Endothelial cell of umbilical vein (primary cell): ENCODE measurements around the gene B3GAT2. TPM values are rescaled to one million over a fixed set of nuclear protein-coding genes. Genes with fewer than 3 reads are reported as not detected.

Source experiments
- BruUV-seq: library from RNA; stranded (reverse); fragments of 400-500 nt; replicated peaks from 2 replicates; lab custom pipeline; 2021; lab: Mats Ljungman, UMichigan
- CTCF ChIA-PET: fragments of 300-600, 350-600 bp; sonication (Branson Sonifier 250); formaldehyde crosslinking; loops from one replicate; lab custom pipeline; 2021; ENCODE audit warnings: antibody characterized with exemption, inconsistent platforms; lab: Charles Lee
- POLR2A ChIA-PET: fragments of 300-600, 350-600 bp; sonication (Branson Sonifier 250); formaldehyde crosslinking; loops from one replicate; lab custom pipeline; 2021; ENCODE audit warnings: antibody characterized with exemption, inconsistent platforms; lab: Charles Lee
- DNase-seq: peaks from one replicate; pipeline ENCODE4 v3.0.0-alpha.2; 2011; ENCODE audit warnings: low read depth, low spot score
- FAIRE-seq: peaks from 2 replicates; lab custom pipeline; 2011; peaks lifted over from hg19 to GRCh38; lab: Jason Lieb, UNC
- H2AFZ ChIP-seq: 2 replicates; pipeline ENCODE4 v1.6.0; 2012; ENCODE audit warnings: low read depth, low read length, control low read depth, inconsistent platforms
- H3K27ac ChIP-seq: 2 replicates; pipeline ENCODE4 v1.5.1; 2011; ENCODE audit warnings: low read depth, mild to moderate bottlenecking, control low read depth, low read length, moderate library complexity; ENCODE audit not compliant: insufficient read depth
- H3K27me3 ChIP-seq, 2 experiments: 2 replicates each; pipeline versions ENCODE4 v1.6.0 to v1.6.1; 2011; ENCODE audit warnings: low read length in 2 of 2, mixed read lengths in 1 of 2; ENCODE audit not compliant: control insufficient read depth in 2 of 2, insufficient read depth in 2 of 2
- H3K36me3 ChIP-seq, 2 experiments: 2 replicates in 1 of 2; 3 replicates in 1 of 2; pipeline ENCODE4 v1.5.1; 2011; ENCODE audit warnings: low read length in 2 of 2, mild to moderate bottlenecking in 1 of 2, moderate library complexity in 1 of 2; ENCODE audit not compliant: control insufficient read depth in 2 of 2, insufficient read depth in 2 of 2; ENCODE audit errors: extremely low read depth in 1 of 2
- H3K4me1 ChIP-seq: 3 replicates; pipeline ENCODE4 v1.5.1; 2011; ENCODE audit warnings: mild to moderate bottlenecking, low read length; ENCODE audit not compliant: control insufficient read depth, insufficient read depth; ENCODE audit errors: extremely low read depth
- H3K4me2 ChIP-seq: 2 replicates; pipeline ENCODE4 v1.6.1; 2011; ENCODE audit warnings: low read length, control low read depth, mixed read lengths; ENCODE audit not compliant: insufficient read depth
- H3K4me3 ChIP-seq, 3 experiments: fragments of 200-600 bp in 1 of 3; sonication (generic), shearing (Covaris generic) in 1 of 3; replicated peaks in 1 of 3; 2 replicates each; pipeline ENCODE4 v1.5.1; 2011 to 2016; ENCODE audit warnings: control low read depth in 3 of 3, low read length in 3 of 3, mild to moderate bottlenecking in 2 of 3, inconsistent platforms in 1 of 3, low read depth in 1 of 3, moderate library complexity in 1 of 3; ENCODE audit not compliant: insufficient read depth in 1 of 3
- H3K79me2 ChIP-seq: 2 replicates; pipeline ENCODE4 v1.6.0; 2012; ENCODE audit warnings: low read length, inconsistent platforms; ENCODE audit not compliant: control insufficient read depth, insufficient read depth
- H3K9ac ChIP-seq: replicated peaks from 2 replicates; pipeline ENCODE3; 2011; ENCODE audit warnings: low read length, control low read depth; ENCODE audit not compliant: insufficient read depth; ENCODE audit errors: extremely low read depth
- H3K9me1 ChIP-seq: replicated peaks from 3 replicates; pipeline ENCODE4 v1.6.0; 2011; ENCODE audit warnings: mild to moderate bottlenecking, low read length; ENCODE audit not compliant: control insufficient read depth, insufficient read depth; ENCODE audit errors: extremely low read depth
- H3K9me3 ChIP-seq: replicated peaks from 2 replicates; pipeline ENCODE4 v1.5.1; 2012; ENCODE audit warnings: low read length, inconsistent platforms; ENCODE audit not compliant: control insufficient read depth, insufficient read depth
- H4K20me1 ChIP-seq: replicated peaks from 2 replicates; pipeline ENCODE3; 2011; ENCODE audit warnings: mild to moderate bottlenecking, low read length; ENCODE audit not compliant: control insufficient read depth, insufficient read depth; ENCODE audit errors: extremely low read depth
- EZH2 ChIP-seq: IDR thresholded peaks from 2 replicates; pipeline ENCODE4 v1.6.1; 2012; ENCODE audit warnings: borderline replicate concordance, low read depth, mild to moderate bottlenecking, moderate library complexity, low read length, inconsistent platforms; ENCODE audit not compliant: severe bottlenecking
- FOS ChIP-seq: IDR thresholded peaks from 2 replicates; pipeline ENCODE4 v1.6.1; 2011; ENCODE audit warnings: mild to moderate bottlenecking, low read length, moderate library complexity, borderline replicate concordance; ENCODE audit not compliant: insufficient read depth
- GATA2 ChIP-seq: IDR thresholded peaks from 2 replicates; pipeline ENCODE4 v1.7.0; 2011; ENCODE audit warnings: low read depth, mild to moderate bottlenecking, moderate library complexity, mixed read lengths, low read length; ENCODE audit not compliant: insufficient read length, insufficient read depth
- JUN ChIP-seq: IDR thresholded peaks from 2 replicates; pipeline ENCODE4 v1.6.1; 2011; ENCODE audit warnings: borderline replicate concordance, low read depth; ENCODE audit not compliant: insufficient read length, insufficient read depth
- MYC ChIP-seq: IDR thresholded peaks from one replicate; pipeline ENCODE4 v1.6.1; 2011; ENCODE audit warnings: mild to moderate bottlenecking, low read depth, low read length
- POLR2A ChIP-seq: IDR thresholded peaks from 2 replicates; pipeline ENCODE4 v1.6.1; 2012; ENCODE audit warnings: low read depth, mild to moderate bottlenecking, control low read depth, low read length
- POLR2AphosphoS5 ChIP-seq: IDR thresholded peaks from 2 replicates; pipeline ENCODE4 v1.6.1; 2012; ENCODE audit warnings: low read depth, mild to moderate bottlenecking, control low read depth, low read length, moderate library complexity; ENCODE audit not compliant: insufficient read depth
- dilution Hi-C: fragments of 300-500 bp; cut with MboI; formaldehyde crosslinking; loops from one replicate; pipeline ENCODE4 v1.15.0; 2019; ENCODE audit warnings: low sequenced_read_pairs; ENCODE audit not compliant: extremely low pct_ligation_motif_present
- intact Hi-C: fragments of 100-400 bp; cut with micrococcal nuclease; formaldehyde crosslinking; loops from one replicate; pipeline ENCODE4 v1.10.0; 2022
- polyA plus RNA-seq, 4 experiments: library from polyadenylated mRNA; depleted of rRNA in 3 of 4; stranded (reverse) in 3 of 4; unstranded in 1 of 4; fragments of >200 nt; gene quantifications; 2 replicates each; pipeline versions ENCODE4 v1.2.1 to v1.2.3, GENCODE V29; 2011 to 2012; ENCODE audit warnings: missing spikeins in 1 of 4
- total RNA-seq: library from RNA; stranded (reverse); gene quantifications from 2 replicates; pipeline ENCODE4 v1.2.3, GENCODE V29; 2021
- TF ChIP-seq, protein P1 (sequence below): IDR thresholded peaks from 2 replicates; pipeline ENCODE4 v1.6.1; 2011; ENCODE audit not compliant: insufficient read depth, insufficient read length
- TF ChIP-seq, protein P2 (sequence below), 2 donors: IDR thresholded peaks; 1 replicate in 1 of 2; 2 replicates in 1 of 2; pipeline ENCODE4 v1.5.1; 2011; ENCODE audit warnings: low read length in 2 of 2, mild to moderate bottlenecking in 2 of 2, moderate library complexity in 2 of 2, control low read depth in 1 of 2, inconsistent platforms in 1 of 2, low read depth in 1 of 2; ENCODE audit not compliant: insufficient read depth in 1 of 2; ENCODE audit errors: extremely low read depth in 1 of 2

Gene B3GAT2
- total and polyA plus RNA-seq, 2 donors (not counting 3 experiments of a cell fraction or from before 2014, with no cell fraction given): not detected

DNA sequence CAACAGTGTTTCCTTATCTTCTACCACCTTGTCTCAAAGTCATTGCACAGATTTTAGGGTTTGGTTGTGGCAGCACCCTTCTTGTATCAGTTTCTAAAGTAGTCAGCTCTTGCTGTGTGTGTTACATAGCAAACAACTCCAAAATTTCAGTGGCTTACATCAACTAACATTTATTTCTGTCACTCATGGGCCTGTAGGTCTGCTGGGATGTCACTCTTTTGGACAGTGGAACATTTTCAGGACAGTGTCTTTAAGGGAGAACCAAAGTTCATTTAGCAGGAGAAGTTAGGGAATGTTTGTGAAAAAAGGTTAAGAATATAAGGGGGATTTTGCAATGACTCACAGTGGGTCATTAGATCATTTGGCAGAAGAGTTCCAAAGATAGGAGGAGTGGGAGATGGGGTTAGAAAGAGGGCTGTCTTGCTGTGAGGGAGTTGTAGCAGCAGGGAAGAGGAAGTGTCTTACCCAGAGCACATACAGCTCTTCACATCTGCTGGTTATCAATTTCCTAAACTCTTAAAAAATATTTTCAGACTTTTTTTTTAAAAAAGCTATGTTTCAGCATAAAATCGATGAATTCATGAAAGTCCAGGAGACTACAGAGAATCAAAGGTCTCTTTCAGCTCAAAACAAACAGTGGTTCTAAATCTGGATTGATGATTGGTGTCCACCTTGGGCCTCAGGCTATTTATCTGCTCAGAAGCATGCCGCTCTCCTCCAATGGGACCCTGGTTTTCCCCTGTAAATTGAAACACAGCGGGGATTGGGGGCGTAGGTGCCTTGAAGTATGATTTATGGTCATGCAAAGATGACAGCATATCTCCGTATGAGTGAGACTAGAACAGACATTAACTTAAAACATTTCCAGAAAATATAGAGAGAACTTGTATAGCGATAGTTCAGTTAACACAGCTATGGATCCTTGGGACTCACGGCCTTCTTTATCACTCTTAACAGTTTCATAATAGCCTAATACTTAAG, 117.3 kb downstream of the B3GAT2 start:
- FAIRE-seq (no peak), DNase-seq (no peak)
- H3K4me2 ChIP-seq: no peak overlapping the region
- ChIA-PET POLR2A (no interaction called here), CTCF (interaction anchor here (1.3 kb wide), 1 partner anchor 11 kb away, joined by 3 read pairs; no protein-coding TSS in a partner anchor)
- H3K27ac ChIP-seq: no peak overlapping the region
- TF ChIP-seq FOS (no peak), MYC (no peak), POLR2A (no peak), GATA2 (no peak), JUN (no peak), POLR2AphosphoS5 (no peak), EZH2 (no peak)
- TF ChIP-seq, protein P1, sequence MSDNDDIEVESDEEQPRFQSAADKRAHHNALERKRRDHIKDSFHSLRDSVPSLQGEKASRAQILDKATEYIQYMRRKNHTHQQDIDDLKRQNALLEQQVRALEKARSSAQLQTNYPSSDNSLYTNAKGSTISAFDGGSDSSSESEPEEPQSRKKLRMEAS: no peak
- TF ChIP-seq, protein P2, sequence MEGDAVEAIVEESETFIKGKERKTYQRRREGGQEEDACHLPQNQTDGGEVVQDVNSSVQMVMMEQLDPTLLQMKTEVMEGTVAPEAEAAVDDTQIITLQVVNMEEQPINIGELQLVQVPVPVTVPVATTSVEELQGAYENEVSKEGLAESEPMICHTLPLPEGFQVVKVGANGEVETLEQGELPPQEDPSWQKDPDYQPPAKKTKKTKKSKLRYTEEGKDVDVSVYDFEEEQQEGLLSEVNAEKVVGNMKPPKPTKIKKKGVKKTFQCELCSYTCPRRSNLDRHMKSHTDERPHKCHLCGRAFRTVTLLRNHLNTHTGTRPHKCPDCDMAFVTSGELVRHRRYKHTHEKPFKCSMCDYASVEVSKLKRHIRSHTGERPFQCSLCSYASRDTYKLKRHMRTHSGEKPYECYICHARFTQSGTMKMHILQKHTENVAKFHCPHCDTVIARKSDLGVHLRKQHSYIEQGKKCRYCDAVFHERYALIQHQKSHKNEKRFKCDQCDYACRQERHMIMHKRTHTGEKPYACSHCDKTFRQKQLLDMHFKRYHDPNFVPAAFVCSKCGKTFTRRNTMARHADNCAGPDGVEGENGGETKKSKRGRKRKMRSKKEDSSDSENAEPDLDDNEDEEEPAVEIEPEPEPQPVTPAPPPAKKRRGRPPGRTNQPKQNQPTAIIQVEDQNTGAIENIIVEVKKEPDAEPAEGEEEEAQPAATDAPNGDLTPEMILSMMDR (IDR thresholded peaks at IDR 0.05; ENCODE audit: extremely low read depth in 1 of 2, insufficient read depth in 1 of 2, low read depth in 1 of 2, low read length in 2 of 2): no peak
- no peak overlapping the region for H3K4me3 ChIP-seq
- intact Hi-C loops: loop anchor here (10.0 kb wide), 1 partner anchor 615 kb away; no protein-coding TSS in a partner anchor
- no TSS peak for BruUV-seq
- H3K9me1 ChIP-seq: no peaks in the 10 kb centered on the region
- no peaks in the 10 kb centered on the region for H3K4me1 ChIP-seq
- H2AFZ ChIP-seq: no peak overlapping the region
- no peaks in the 10 kb centered on the region for H4K20me1 ChIP-seq
- H3K9ac ChIP-seq: no peak overlapping the region
- H3K36me3 ChIP-seq: no peaks in the 10 kb centered on the region
- H3K79me2 ChIP-seq: no peaks in the 10 kb centered on the region
- H3K9me3 ChIP-seq: no peaks in the 10 kb centered on the region
- dilution Hi-C loops: no loop called here
- no peaks in the 10 kb centered on the region for H3K27me3 ChIP-seq
